HG02798 (cell line): ENCODE data around the gene RTP3.
A peak's percentile ranks its signal among the peaks of the same experiment; 100 is the strongest.
"Not testable (repeated sequence)": the region's sequence is repeated elsewhere in the genome, so short reads cannot be mapped to it uniquely, and the experiment has no call there.

Experiments
- ATAC-seq: cut with Tn5 transposase; IDR thresholded peaks from one replicate; pipeline ENCODE4 v1.9.1; 2021; ENCODE audit warnings: mild to moderate bottlenecking; ENCODE audit not compliant: unreplicated experiment, poor library complexity

RTP3 gene

GRCh38 chr3:46516521-46516920 is 18.7 kb downstream of the RTP3 start:
- no peak for ATAC-seq

GRCh38 chr3:46517016-46517783 is 19.4 kb downstream of the RTP3 start:
- ATAC-seq: no peak

GRCh38 chr3:46517784-46518181 is 20.0 kb downstream of the RTP3 start:
- no peak for ATAC-seq

DNA sequence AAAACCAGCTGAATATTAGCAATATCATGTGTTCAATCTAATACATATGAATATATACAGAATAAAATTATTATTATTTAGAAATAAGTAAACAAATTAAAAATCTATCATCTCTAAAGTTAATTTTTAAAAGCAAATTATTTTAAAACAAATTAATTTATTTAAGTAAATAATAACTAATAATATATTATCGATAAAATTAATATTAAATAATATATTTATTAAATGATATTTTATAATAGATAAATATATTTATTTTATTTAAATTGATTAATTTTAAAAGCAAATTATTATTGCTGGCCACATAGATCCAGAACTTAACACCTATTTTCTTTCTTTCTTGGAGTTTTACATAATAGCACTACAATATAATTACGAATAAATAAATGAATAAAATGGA is 22.2 kb downstream of the RTP3 start:
- ATAC-seq: no peak

DNA sequence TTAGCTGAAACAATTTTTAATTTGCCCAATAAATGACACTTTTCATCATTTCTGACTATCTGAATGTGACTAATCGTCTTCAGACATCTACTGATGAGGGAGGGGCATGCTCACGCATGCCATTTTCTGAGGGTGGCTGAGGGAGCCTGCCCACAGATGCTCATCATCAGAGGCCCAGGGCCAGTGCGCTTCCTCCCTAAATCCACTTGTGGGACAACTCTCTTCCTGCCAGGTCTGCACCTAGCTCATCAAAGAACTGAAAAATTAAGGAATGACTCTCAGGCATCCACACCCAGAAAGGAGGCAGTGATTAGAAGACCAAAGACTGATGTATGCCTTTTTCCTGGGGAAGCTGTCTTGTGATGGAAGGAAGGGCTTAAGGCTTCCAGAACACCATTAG is 22.8 kb downstream of the RTP3 start:
- no peak for ATAC-seq

DNA sequence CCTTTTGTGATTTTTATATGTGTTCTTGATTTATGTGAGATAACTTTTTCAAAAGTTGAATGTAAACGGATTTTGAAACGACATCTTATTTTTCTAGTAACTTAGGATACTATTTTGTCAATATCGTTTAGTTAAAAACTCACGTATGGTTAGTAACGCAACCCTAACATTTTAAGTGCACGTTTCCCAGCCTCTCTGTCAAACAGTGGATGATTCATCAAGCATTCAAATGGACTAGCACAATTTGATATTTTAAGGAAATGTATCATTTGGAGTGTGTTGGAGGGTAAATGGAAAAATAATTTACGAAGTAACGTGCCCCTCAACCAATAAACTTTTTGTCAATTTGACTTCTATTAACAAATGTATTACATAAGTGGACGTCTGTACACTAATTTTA is 23.3 kb downstream of the RTP3 start:
- ATAC-seq: no peak

GRCh38 chr3:46522201-46522600 is 24.4 kb downstream of the RTP3 start:
- not testable (repeated sequence) for ATAC-seq

GRCh38 chr3:46523556-46523955 is 25.8 kb downstream of the RTP3 start:
- ATAC-seq: no peak

DNA sequence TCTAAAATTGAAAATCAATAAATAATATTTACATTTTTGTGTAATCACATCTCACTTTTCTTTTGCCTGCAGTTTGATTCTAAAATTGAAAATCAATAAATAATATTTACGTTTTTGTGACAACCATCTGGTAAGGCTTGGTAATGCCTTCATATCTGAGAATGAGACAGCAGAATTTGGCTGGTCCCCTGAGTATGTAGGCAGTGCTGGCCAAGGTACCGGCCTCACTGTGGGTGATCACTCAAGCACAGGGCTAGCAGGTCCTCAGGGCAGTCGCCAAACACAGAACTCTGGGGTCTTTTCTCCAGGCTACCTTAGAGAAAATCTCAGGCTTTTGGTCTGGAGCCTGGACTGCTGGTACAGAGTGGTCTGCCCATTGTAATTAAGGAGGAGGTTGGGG is 26.2 kb downstream of the RTP3 start:
- no peak for ATAC-seq

- ATAC-seq: no peak
These were observed 27.1 kb downstream of the RTP3 start for GRCh38 chr3:46524832-46525231.

DNA sequence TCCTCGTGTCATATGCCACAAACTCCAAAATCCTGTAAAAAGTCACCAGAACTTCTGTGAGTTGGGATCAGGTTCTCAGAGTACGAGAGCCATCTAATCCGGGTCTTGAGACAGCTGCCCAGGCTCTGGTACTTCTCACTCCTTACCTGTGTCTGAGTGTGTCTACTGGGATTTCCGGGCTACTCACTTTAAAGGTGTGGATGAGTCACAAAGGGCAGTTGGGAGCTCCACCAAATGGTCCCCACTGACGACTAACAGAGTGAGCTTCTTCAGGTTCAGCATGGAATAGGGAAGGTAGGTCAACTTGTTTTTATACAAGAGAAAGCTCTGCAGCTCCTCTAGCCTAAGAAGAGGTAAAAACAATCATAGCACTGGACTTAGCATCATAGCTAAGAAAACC is 29.5 kb downstream of the RTP3 start:
- no peak for ATAC-seq

DNA sequence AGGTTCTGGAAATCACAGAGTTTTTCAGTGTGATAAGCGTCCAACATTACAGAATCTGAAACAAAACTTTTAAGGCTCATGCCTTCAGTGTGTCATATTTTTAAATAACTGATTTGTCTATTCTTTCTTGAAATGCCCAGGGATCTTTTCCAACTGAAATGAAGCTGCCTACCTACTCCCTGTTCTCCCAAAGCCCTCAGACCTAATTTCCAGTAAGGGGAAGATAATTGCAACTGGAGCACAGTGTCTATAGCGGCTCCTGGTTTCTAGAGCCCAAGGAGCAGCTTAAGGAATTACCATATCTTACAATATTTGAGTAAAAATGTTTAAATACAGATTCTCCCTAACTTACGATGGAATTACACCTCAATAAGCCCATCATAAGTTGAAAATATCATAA is 35.3 kb downstream of the RTP3 start:
- no peak for ATAC-seq

- ATAC-seq: no peak
These were observed 38.0 kb downstream of the RTP3 start for GRCh38 chr3:46535746-46536145.

DNA sequence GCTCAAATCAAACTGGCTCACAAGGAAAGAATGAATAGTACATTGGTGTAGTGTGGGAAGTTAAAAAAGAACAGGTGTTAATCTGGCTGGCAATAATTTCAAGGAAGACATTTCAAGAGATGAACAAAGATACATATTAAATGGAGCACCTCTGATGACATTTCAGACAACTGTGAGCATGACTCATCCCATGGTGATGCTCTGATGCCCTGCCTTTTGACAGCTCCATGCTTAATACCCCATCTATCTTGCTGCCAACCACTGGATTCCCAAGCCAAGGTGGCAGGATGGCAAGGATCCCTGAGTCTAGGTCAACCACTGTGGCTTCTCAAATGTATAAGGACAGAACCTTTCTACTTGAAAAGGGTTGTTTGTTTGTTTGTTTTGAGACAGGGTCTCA is 39.0 kb downstream of the RTP3 start:
- no peak for ATAC-seq

GRCh38 chr3:46537316-46537715 is 39.5 kb downstream of the RTP3 start:
- ATAC-seq: no peak

GRCh38 chr3:46537779-46538178 is 40.0 kb downstream of the RTP3 start:
- no peak for ATAC-seq

- not testable (repeated sequence) for ATAC-seq
These were observed 40.6 kb downstream of the RTP3 start for GRCh38 chr3:46538425-46538802.

DNA sequence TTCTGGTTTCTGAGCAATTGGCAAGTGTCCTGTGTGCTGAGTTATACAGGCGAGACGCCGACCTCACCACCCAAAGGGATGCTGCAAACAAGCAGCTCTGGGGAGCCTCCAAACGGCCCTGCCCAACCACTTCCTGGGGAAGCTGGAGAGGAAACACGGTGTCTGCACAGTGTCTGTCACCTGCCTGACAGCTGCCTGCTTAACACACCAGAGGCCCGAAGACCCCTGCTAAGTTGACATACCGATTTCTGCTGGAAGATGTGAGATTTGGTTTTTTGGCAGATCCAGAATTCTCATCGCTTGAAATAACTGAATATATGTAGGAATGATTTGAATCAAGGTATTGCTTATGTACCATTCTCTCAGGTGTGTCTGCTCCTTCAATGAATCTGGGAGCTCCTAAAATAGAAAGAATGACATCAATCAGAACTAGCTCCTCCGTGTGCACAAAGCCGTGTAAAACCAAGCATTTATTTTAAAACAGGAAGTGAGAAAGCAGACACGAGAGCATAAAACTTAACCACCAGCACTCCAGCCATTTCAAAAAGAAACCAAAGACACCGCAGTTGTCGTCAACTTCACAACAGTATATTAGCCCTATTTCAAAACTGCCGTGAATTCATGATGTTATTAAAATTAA is 41.1 kb downstream of the RTP3 start:
- ATAC-seq: peak; percentile 77

DNA sequence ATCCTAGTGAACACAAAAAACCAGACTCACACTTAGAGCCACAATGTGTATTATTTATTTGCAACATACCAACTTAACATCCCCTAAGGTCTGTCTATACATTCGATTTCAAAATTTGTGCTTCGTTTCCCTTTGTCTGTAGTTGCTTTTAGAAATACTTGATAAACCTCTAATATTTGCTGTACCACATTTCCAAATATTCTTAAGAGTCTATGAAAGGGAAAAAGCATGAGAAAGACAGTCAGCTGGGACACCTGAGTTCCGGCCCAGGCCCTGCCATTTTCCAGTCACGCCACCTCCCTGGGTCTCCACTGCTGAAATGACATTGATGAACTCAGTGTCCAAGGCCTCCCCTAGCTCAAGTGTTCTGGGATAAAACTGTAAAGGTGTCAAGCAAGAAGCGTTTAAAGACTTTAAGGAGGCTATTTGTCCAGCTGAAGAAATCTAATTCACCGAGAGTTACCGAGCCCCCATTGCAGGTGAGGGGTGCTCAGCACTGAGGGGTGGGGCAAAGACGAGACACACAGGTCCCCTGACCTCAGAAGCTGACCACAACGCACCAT is 41.7 kb downstream of the RTP3 start:
- no peak for ATAC-seq

DNA sequence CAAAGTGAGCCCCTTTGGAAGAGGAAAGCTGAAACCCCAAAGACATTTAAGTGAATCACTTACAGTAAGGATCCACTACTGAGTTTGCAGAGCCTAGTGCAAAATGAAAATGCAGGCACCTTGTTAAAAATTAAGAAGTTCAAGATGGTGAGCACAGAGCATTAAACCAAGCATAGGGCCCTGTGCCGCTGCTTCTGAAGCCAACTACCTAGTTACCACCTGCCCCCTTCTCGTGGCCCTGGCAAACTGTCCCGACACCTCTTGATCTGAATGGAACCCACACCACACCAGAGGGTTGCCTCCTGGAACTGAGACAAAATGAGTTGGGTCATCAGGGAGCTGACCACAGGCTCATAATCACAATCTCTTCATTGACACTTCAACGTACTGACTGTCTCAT is 42.8 kb downstream of the RTP3 start:
- no peak for ATAC-seq

DNA sequence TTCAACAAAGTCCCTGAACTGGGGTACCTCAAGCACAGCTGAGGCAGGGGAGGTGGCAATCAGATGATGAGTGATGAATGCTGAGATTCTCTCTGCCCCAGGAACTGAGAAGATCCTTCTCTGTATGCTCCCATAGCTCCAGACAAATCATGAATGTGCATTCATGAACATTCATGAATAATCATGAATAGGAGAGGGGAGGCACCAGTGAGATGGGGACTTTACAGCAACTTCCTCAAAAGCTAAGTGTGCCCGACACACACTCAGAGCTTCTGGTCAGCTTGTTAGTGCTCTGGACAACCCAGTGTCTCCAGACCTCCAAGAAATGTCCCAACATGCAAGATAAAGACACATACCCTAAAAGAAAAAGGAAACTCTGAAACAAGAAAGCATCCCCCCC is 44.1 kb downstream of the RTP3 start:
- ATAC-seq: no peak

- no peak for ATAC-seq
These were observed 44.6 kb downstream of the RTP3 start for GRCh38 chr3:46542344-46542743.
